B cell (primary cell): ENCODE measurements around the gene ATP10A. TPM values are rescaled to one million over a fixed set of nuclear protein-coding genes. Genes with fewer than 3 reads are reported as not detected.

ENCODE experiments used
- ATAC-seq: fragments of 200-7000 bp; cut with Tn5 transposase; one replicate; pipeline ENCODE4 v1.10.0; 2021; ENCODE audit warnings: low read depth, mild to moderate bottlenecking, moderate number of reproducible peaks, moderate library complexity
- CTCF ChIA-PET: fragments of 350-600 bp; sonication (Branson Sonifier 250); formaldehyde crosslinking; loops from one replicate; lab custom pipeline; 2021; ENCODE audit warnings: antibody characterized with exemption, inconsistent platforms; lab: Charles Lee
- POLR2A ChIA-PET: fragments of 350-600 bp; sonication (Branson Sonifier 250); formaldehyde crosslinking; loops from one replicate; lab custom pipeline; 2021; ENCODE audit warnings: antibody characterized with exemption; lab: Charles Lee
- DNase-seq: peaks from one replicate; pipeline ENCODE4 v3.0.0; 2013
- H2AFZ ChIP-seq: 2 replicates; pipeline ENCODE4 v1.6.1; 2012; ENCODE audit warnings: mild to moderate bottlenecking, low read depth, low read length; ENCODE audit not compliant: insufficient read depth, poor library complexity, severe bottlenecking
- H3K27ac ChIP-seq, 2 donors: 1 replicate in 1 of 2; 2 replicates in 1 of 2; pipeline ENCODE4 v1.5.1; 2012 to 2013; ENCODE audit warnings: low read length in 2 of 2, mild to moderate bottlenecking in 2 of 2, moderate library complexity in 1 of 2
- H3K27me3 ChIP-seq, 4 experiments: fragments of 200-600 bp in 1 of 4; sonication (generic) in 1 of 4; replicated peaks in 1 of 4; 1 replicate in 2 of 4; 2 replicates in 2 of 4; pipeline versions ENCODE4 v1.6.1 to v1.7.0; 2013 to 2016; ENCODE audit warnings: low read length in 3 of 4, mild to moderate bottlenecking in 2 of 4, mixed read lengths in 1 of 4, moderate library complexity in 1 of 4; ENCODE audit not compliant: insufficient read depth in 4 of 4, control insufficient read depth in 3 of 4; ENCODE audit errors: control extremely low read depth in 1 of 4
- H3K36me3 ChIP-seq, 2 experiments: replicated peaks in 1 of 2; 1 replicate in 1 of 2; 2 replicates in 1 of 2; pipeline versions ENCODE4 v1.6.1 to v1.7.1; 2013; ENCODE audit warnings: low read length in 1 of 2; ENCODE audit not compliant: insufficient read depth in 2 of 2, control insufficient read depth in 1 of 2; ENCODE audit errors: control extremely low read depth in 1 of 2, extremely low read depth in 1 of 2
- H3K4me1 ChIP-seq, 2 donors: fragments of 200-600 bp in 1 of 2; sonication (generic) in 1 of 2; 1 replicate in 1 of 2; 2 replicates in 1 of 2; pipeline versions ENCODE4 v1.5.1 to v1.6.1; 2013 to 2017; ENCODE audit warnings: low read length in 2 of 2; ENCODE audit not compliant: control insufficient read depth in 2 of 2, insufficient read depth in 2 of 2
- H3K4me2 ChIP-seq: replicated peaks from 2 replicates; pipeline ENCODE3; 2012; ENCODE audit warnings: mild to moderate bottlenecking, low read depth, low read length; ENCODE audit not compliant: poor library complexity, severe bottlenecking
- H3K4me3 ChIP-seq, 5 experiments: fragments of 200-600 bp in 1 of 5; sonication (generic) in 1 of 5; 1 replicate in 3 of 5; 2 replicates in 2 of 5; pipeline versions ENCODE4 v1.5.1 to v1.7.0; 2011 to 2016; ENCODE audit warnings: low read length in 4 of 5, mild to moderate bottlenecking in 4 of 5, low read depth in 2 of 5, control low read depth in 1 of 5, moderate library complexity in 1 of 5; ENCODE audit not compliant: insufficient read depth in 1 of 5; ENCODE audit errors: control extremely low read depth in 1 of 5, extremely low read depth in 1 of 5
- H3K79me2 ChIP-seq: fragments of 200-600 bp; sonication (generic); one replicate; pipeline ENCODE4 v1.6.0; 2016; ENCODE audit warnings: low read length; ENCODE audit not compliant: control insufficient read depth, insufficient read depth
- H3K9ac ChIP-seq: fragments of 200-600 bp; sonication (generic); 2 replicates; pipeline ENCODE4 v1.6.1; 2017; ENCODE audit warnings: mild to moderate bottlenecking, low read length, moderate library complexity
- H3K9me3 ChIP-seq, 3 donors: one replicate each; pipeline versions ENCODE4 v1.6.1 to v1.7.1; 2013; ENCODE audit warnings: low read length in 2 of 3; ENCODE audit not compliant: control insufficient read depth in 2 of 3, insufficient read depth in 1 of 3; ENCODE audit errors: control extremely low read depth in 1 of 3
- H4K20me1 ChIP-seq: 2 replicates; pipeline ENCODE4 v1.6.0; 2012; ENCODE audit warnings: mild to moderate bottlenecking, low read length; ENCODE audit not compliant: insufficient read depth, control insufficient read depth, poor library complexity, severe bottlenecking
- H3K27ac Mint-ChIP-seq: one replicate; pipeline ENCODE4 v1.8.0; 2021; ENCODE audit warnings: mixed read lengths
- H3K27me3 Mint-ChIP-seq: one replicate; pipeline ENCODE4 v1.8.0; 2021; ENCODE audit warnings: mixed read lengths
- H3K4me1 Mint-ChIP-seq: one replicate; pipeline ENCODE4 v1.8.0; 2021; ENCODE audit warnings: mixed read lengths
- H3K4me3 Mint-ChIP-seq: one replicate; pipeline ENCODE4 v1.8.0; 2021; ENCODE audit warnings: mixed read lengths
- H3K9me3 Mint-ChIP-seq: one replicate; pipeline ENCODE4 v1.8.0; 2022; ENCODE audit warnings: mixed read lengths; ENCODE audit not compliant: insufficient read depth
- CTCF ChIP-seq: fragments of 200-600 bp; IDR thresholded peaks from one replicate; pipeline ENCODE4 v1.8.0; 2022; ENCODE audit warnings: antibody characterized with exemption, mild to moderate bottlenecking
- EZH2 ChIP-seq: IDR thresholded peaks from 2 replicates; pipeline ENCODE4 v1.6.1; 2012; ENCODE audit warnings: borderline replicate concordance, low read depth, mild to moderate bottlenecking, moderate library complexity, low read length; ENCODE audit not compliant: insufficient read depth, poor library complexity, severe bottlenecking
- WGBS: methylation state at CpG from one replicate; pipeline ENCODE4 v1.1.5; 2013; ENCODE audit warnings: missing lambda C conversion rate; ENCODE audit not compliant: insufficient coverage; 5-methylcytosine and 5-hydroxymethylcytosine counted together
- intact Hi-C: fragments of 100-400 bp; cut with micrococcal nuclease; formaldehyde crosslinking; loops from one replicate; pipeline ENCODE4 v1.10.0; 2022
- polyA plus RNA-seq: library from polyadenylated mRNA; depleted of rRNA; stranded (reverse); fragments of >200 nt; gene quantifications from 2 replicates; pipeline ENCODE4 v1.2.3, GENCODE V29; 2012
- total RNA-seq, 2 donors: library from RNA; stranded (reverse); fragments of 120-200 nt in 1 of 2; gene quantifications; 1 replicate in 1 of 2; 2 replicates in 1 of 2; pipeline versions ENCODE4 v1.2.3 to v1.2.4, GENCODE V29; 2013 to 2022

ATP10A gene
- total and polyA plus RNA-seq, 2 donors (not counting 1 experiment from before 2014, with no cell fraction given) = 0.21 to 0.22 TPM

DNA sequence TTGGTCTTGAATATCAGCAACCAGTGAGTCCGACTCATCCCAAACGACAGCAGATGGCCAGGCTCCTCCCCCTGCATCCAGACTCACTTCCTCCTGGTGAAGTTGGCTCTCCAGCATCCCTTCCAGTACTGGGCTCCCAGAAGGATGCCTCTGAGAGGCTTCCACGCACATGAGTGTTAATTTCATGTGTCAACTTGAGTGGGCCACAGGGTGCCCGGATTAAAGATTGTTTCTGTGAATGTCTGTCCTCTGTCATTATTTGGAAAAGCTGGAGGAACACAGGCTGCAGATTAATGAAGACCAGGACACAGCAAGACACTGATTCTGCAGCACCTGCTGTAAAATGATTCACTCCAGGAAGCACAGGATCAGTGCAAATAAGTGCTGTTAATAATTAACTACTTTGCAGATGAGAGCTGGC is 99.8 kb downstream of the ATP10A start:
- H3K9ac ChIP-seq = no peak overlapping the region
- Mint-ChIP-seq H3K27ac (no peak overlapping the region), H3K4me3 (no peak overlapping the region), H3K9me3 (peaks cover 2% of the 10 kb centered on the region), H3K27me3 (no peaks in the 10 kb centered on the region), H3K4me1 (peaks cover 5% of the 10 kb centered on the region)
- ChIA-PET POLR2A (no interaction called here), CTCF (no interaction called here)
- intact Hi-C loops = no loop called here
- peaks cover 0 to 2% (median 0%) of the 10 kb centered on the region in 4 experiments for H3K27me3 ChIP-seq
- no peaks in the 10 kb centered on the region for H3K36me3 ChIP-seq
- ATAC-seq (no peak), DNase-seq (no peak)
- no peak overlapping the region for H3K4me3 ChIP-seq
- H3K79me2 ChIP-seq = no peaks in the 10 kb centered on the region
- H3K4me1 ChIP-seq = no peaks in the 10 kb centered on the region
- 90% methylated on average over 3 of the region's 4 CpGs for WGBS
- H2AFZ ChIP-seq = no peak overlapping the region
- TF ChIP-seq CTCF (no peak), EZH2 (no peak)
- H3K4me2 ChIP-seq = no peak overlapping the region
- no peaks in the 10 kb centered on the region for H4K20me1 ChIP-seq
- no peak overlapping the region for H3K27ac ChIP-seq
- H3K9me3 ChIP-seq = peaks cover 0 to 28% (median 0%) of the 10 kb centered on the region in 3 donors

DNA sequence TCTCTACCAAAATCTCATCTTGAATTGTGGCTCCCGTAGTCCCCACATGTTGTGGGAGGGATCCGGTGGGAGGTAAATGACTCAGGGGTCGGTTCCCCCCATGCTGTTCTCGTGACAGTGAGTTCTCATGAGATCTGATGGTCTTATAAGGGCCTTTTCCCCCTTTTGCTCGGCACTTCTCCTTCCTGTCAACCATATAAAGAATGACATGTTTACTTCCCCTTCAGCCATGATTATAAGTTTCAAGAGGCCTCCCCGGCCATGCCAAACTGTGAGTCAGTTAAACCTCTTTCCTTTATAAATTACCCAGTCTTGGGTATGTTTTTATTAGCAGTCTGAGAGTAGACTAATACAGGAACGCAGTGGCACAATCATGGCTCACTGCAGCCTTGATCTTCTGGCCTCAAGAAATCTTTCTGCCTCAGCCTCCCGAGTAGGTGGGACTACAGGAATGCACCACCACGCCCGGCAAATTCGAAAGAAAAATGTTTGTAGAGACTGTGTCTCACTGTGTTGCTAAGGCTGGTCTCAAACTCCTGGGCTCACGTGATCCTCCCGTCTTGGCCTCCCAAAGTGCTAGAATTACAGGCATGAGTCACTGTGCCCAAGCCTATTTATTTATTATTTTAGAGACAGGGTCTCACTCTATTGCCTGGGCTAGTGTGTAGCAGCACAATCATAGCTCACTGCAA is 101.0 kb downstream of the ATP10A start:
- Histone ChIP-seq H3K4me3 (no peak overlapping the region), H3K9ac (no peak overlapping the region), H3K9me3 (peaks cover 0 to 28% (median 0%) of the 10 kb centered on the region in 3 donors), H3K27me3 (peaks cover 0 to 2% (median 0%) of the 10 kb centered on the region in 4 experiments), H3K4me1 (no peaks in the 10 kb centered on the region), H3K36me3 (no peaks in the 10 kb centered on the region), H3K79me2 (no peaks in the 10 kb centered on the region), H3K27ac (no peak overlapping the region), H2AFZ (peak overlapping the region; percentile 5), H3K4me2 (no peak overlapping the region), H4K20me1 (no peaks in the 10 kb centered on the region)
- CTCF ChIA-PET = no interaction called here
- H3K4me3 Mint-ChIP-seq = no peak overlapping the region
- no peak overlapping the region for H3K27ac Mint-ChIP-seq
- intact Hi-C loops = no loop called here
- no peaks in the 10 kb centered on the region for H3K27me3 Mint-ChIP-seq
- POLR2A ChIA-PET = no interaction called here
- ATAC-seq (no peak), DNase-seq (no peak)
- WGBS = 82% methylated on average over 8 of the region's 13 CpGs
- TF ChIP-seq CTCF (no peak), EZH2 (no peak)
- H3K9me3 Mint-ChIP-seq = peaks cover 2% of the 10 kb centered on the region
- peaks cover 5% of the 10 kb centered on the region for H3K4me1 Mint-ChIP-seq
